HCEC 1CT (cell line): Measurements from ENCODE around the gene LETM1.

Source experiments
- DNase-seq: peaks from one replicate; pipeline ENCODE4 v3.0.0-alpha.2; 2017

LETM1 gene

DNA sequence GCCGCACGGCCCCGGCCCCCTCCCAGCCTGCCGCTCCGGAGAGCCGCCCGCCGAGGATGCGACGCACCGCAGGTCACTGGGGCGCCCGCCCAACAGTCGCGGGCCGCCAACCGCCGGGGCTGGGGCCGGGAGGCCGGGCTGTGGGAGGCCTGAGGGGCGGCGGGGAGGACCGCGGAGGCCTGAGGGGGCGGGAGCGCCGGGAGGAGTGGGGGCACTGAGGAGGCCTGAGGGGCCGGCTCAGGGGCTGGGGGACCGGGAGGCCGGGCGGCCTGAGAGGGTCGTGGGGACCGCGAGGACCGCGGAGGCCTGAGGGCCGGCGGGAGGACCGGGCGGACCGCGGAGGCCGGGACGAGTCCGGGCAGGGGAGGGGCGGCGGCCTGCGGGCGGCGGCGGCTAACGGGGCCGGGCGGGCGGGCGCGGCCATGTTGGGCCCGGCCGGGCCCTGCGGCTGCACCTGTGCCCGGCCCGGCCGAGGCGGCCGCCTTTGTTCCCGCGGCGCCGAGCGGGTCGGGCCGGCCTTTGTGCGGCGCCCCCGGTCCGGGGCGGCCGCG, 15.6 kb upstream of the LETM1 start:
- peak; percentile 3 for DNase-seq

DNA sequence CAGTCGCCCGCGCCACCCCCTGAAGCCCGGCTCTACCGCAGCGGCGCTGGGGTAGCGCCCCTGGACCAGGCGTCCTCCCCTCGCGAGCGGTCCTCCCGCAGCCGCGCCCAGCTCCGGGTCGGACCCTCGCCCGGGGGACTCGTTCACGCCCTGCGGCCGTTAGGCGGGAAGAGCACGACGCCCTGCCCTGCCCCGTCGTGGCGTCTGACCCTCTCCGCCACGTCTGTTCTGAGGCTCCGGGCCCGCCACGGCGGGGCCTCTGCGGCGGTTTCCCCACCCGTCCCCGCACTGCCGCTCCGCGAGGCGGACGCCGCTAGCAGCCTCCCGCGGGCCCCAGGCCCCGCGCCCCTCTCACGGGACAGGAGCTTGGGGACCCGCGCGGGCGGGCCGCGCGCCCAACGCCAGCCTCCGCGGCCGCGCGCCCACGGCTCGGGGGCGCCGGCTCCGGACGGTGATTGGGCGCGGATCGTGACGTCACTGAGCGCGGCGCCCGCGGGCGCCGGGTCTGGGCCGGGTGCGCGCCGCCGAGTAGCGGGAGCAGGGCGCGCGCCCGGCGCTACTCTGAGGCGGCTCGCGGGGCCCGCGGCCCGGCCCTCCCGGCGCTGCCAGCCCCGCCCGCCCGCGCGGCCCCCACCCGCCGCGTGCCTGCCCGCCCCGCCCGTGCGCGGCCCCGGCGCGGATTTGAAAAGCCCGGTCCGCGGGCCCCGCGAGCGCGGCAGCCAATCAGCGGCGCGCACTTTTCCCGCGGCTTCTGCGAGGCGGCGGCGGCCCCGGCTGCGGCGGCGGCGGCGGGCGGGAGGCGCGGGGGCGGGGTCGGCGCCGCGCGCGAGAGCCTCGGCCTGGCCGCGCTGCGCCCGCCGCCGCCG, 14.9 kb upstream of the LETM1 start, which contains the start of gene NSD2:
NSD2 (plus strand) TSS at position 816 of the 866 bp plus-strand sequence. CDS start 29,262 bp downstream, outside the sequence.
- DNase-seq, result peak; percentile 85

DNA sequence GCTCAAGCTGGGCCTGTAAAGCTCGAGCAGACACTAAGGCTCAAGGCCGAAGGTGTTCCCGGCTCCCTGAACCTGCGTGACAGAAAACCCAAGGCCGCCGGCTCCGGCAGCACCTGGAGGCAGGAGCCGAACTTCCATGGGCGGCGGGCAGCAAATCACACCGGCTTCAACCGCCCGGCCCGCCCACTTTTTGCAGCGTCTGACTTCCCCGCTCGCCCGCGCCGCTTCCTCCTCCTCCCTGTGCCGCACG, 14.3 kb upstream of the LETM1 start:
- DNase-seq, result peak; percentile 57

DNA sequence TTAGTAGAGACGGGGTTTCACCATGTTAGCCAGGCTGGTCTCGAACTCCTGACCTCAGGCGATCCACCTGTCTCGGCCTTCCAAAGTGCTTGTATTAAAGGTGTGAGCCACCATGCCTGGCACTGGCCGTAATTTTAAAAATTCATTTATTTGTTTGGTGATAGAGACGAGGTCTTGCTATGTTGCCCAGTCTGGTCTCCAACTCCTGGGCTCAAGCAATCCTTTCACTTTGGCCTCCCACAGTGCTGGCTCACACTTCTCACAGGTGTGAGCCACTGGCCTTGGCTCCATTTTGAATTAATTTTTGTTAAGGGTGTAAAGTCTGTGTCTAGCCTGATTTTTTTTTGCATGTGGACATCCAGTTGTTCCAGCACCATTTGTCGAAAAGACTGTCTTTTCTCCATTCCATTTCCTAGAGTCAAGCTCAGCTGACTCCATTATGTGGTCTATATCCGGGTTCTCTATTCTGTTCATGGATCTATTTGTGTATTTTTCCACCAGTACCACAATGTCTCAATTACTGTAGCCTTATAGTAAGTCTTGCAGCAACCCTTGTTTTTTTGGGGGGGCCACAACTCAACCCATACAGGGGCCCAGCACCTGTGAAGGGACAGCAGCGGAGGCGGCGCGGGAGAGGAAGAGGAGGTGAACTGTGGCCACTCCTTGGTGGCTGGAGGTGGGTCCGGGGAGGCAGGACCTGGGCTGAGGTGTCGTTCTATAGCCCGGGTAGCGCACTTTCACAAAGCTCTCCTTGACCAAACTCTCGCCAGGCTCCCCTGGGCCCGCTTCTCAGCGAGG, 13.8 kb upstream of the LETM1 start:
- DNase-seq, result no peak

DNA sequence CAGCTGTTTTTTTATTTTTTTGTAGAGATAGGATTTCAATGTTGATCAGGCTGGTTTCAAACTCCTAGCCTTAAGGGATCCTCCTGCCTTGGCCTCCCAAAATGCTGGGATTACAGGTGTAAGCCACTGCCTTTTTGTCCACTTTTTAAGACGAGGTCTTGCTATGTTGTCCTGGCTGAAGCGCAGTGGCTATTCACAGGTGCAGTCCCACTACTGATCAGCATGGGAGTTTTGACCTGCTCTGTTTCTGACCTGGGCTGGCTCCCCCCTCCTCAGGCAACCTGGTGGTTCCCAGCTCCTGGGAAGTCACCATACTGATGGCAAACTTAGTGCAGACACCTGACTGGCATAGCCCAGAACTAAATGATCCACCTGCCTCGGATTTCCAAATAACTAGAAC, 13.0 kb upstream of the LETM1 start:
- DNase-seq, result no peak

DNA sequence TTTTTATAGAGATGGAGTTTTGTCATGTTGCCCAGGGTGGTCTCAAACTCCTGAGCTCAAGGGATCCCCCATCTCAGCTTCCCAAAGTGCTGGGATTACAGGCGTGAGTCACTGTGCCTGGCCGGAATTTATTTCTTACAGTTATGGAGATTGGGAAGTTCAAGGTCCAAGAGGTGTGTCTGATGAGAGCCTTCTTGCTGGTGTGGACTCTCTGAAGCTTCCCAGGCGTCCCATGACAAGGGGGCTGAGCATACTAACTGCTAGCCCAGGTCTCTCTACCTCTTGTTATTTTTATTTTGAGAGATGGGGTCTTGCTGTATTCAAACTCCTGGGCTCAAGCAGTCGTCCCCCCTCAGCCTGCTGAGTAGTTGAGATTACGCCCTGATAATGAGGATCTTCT, 12.3 kb upstream of the LETM1 start:
- DNase-seq, result no peak

DNA sequence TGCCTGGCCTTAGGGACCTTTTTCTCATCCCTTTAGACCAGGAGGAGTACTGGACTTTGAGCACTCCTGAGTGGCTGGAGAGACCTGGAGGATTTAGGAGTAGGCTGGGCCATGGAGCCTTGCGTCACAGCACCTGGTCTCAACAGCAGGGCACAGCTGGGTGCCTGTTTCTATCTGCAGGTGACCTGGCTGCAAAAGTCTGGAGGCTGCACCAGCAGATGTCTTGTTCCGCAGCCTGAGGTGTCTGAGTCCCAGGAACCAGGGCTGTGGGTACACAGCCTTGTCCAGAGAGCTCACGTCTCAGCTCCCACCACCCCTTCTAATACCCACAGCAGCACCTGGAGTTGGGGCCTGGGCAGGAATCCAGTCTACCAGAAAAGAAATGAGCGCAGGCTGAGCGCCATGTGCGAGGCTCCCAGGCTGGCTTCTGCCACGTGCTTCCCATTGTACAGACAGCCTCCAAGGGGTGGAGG, 10.3 kb upstream of the LETM1 start:
- DNase-seq, result no peak

DNA sequence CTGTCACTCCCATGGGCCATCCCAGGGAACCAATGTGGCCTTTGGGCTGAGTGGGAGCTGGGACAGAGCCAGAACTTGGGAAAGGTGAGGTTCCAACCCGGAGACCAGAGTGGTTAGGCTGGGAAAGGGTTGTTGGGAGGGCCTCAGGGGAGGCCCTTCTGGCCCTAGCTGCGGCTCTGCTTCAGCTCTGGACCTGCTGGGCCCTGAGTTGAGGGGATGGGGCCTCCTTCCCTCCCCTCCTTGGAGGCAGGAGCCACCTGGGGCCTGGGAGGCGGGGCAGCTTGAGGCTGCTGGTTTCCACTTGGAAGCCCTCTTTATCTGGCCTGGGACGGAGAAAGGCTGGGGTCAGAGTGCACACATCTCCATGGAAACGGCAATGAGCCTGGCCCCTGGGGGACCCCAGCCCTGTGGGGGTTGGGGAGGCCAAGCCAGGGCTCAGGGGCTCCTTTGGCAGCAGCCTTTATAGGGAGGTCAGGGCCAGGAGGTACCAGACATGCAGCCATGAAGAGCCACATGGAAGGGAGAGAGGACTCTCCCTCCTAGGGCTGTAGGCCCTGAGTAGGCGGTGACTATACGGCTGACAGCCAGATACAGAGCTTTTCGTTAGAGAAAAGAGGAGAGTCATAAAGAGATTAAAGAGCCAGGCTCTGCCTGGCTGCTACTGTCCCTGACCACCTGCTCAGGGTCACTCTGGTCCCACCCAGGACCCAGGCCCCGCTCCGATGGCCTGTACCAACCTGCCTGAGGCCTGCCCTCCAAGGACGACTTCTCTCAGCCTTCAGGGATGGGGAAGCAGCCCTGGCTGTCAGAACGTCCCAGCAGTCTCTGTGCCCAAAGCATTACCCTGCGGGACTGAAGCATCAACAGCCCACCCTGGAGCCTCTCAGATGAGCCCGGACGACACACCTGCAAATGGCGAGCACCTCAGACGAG, 8.4 kb upstream of the LETM1 start:
- no peak for DNase-seq

DNA sequence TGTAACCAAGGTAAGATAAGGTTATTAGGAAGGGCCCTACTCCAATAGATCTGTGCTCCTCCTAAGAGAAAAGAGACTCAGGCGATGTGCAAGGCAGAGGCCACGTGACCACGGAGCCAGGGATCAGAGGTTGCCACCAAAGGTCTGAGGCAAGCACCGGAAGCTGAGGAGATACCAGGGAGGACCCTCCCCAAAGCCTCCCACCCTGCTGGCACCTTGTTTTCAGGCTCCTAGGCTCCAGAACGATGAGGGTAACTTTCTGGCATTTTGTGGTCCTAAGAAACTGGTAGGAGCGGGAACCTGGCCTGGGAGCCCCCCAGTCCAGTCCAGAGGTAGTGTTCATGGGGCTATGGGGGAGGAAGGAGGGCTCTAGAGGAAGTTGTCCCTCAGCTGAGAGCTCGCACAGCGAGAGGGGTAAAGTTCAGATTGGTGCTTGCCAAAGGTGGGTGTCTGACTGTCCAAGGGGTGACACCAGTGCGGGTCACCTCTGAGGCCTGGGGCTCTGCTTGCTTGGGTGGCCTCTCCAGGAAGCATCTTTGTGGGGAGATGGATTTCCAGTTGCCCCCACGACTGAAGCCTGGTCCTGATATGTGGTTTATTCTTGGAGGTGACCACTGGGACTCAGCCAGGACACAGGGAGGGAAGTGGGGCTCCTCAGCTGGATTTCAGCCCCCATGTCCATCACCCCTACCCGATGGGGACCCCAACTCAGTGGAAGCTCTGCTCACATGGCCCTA, 7.5 kb upstream of the LETM1 start:
- no peak for DNase-seq

DNA sequence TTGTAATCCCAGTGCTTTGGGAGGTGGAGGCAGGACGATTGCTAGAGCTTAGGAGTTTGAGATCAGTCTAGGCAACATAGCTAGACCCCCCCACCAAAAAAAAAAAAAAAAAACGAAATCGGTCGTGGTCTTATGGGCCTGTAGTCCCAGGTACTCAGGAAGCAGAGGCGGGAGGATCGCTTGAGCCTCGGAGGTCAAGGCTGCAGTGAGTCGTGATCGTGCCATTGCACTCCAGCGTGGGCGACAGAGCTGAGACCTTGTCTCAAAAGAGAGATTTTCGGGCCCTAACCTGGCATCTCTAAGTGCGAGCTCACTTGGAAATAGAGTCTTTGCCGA, 7.0 kb upstream of the LETM1 start:
- no peak for DNase-seq

DNA sequence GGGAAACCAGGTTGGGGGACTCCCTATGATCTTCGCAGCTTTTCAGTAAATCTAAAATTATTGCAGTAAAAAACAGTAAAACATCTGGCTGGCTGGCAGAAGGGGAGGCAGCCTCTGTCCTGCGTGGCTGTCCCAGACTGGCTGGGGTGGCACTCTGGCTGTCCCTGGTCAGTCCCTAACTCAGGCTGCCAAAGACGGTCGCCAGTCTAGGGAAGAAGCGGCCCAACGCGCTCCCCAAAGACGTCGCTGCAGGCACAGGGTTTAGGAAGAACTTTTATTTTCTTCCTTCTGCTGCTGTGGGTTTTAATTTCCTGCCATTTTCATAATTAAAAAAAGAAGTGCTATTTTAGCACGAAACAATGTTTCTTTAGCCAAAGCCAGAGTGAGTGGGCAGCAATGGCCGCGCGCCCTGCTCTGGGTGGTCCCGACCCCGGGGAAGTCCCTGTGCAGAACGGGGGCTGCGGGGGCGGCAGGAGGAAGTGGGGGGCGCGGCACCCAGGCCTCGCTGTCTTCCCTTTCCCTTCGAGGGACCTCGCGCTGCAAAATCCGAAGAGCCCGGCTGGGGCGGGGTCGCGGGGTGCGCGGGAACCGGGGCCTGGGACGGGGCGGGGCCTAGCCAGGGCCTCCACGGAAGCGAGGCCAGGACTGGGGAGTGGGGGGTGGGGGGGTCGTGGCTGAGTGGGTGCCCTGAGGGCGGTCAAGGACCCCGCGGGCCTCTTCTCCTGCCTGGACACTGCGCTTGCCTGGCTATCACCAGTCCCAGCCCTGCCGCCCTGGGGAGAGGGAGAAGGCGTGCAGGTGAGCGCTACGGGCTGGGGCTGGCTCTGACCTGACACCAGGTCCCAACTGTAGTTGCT, 6.3 kb upstream of the LETM1 start:
- DNase-seq, result no peak

DNA sequence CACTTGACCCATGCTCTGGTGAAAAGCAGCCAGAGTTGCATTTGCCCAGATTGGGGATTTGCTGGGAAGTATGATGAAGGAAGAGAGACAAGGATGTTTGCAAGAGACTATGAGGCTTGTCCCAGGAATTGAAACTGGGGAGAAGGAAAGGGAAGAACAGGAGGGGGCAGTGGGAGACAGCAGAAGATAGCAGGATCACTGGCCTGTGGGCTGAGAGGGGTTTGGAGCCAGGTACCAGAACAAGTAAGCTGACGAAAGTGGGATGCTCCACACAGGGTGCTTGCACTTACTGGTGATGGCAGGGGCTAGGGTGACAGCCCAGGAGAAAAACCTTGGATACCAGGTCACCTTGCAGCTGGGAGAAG, 3.4 kb upstream of the LETM1 start:
- no peak for DNase-seq

DNA sequence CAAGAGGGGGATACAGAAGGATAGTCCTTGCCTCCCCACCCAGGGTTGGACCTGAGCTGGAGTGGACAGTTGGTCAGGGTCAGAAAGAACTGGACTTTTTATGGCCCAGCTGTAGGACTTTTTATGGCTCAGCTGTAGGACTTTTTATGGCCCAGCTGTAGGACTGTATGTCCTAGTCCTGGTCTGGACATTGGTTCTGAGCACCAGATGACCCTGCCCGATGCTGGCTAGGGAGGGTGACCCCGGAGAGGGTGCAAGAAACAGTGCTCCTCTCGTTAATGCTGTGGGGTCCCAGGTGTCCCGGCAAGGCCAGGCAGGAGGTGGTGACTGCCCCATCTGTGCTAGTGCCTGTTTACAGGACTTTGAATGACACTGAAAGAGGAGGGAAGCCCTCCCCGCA, 2.0 kb upstream of the LETM1 start:
- no peak for DNase-seq

DNA sequence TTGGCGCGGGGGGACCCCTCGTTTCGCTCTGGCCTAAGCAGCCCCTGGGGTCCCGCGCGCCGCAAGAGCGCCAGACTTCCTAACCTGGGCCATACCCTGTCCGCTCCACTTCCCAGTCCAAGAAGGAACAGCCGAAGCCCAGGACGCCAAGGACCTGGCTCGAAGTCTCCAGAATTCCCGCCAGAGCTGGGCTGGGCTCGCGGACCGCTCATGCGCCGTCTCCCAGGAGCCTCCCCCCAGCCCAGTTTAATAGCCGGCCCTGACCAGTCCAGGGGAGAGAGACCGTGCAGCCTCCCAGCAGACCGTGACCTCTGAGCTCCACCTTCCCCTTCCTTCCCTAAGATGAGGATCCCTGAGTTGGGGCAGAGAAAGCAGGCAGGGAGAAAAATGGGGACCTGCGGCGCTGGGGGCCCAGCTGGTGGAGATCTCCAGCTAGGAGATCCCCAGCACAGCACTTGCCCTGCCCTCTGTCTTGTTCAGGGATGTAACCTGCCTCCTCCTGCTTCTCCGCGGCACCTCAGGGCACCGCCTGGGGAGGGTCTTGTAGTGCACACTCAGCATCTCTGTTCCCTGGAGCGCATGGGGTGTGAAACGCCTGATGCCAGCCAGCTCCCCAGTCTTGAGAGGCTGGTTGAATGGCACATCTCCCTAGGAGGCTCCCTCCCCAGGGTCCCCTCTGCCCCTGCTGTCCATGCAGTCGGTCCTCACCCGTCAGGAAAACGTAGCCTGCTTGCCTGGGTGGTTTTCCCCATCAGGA, 1.2 kb upstream of the LETM1 start:
- no peak for DNase-seq

DNA sequence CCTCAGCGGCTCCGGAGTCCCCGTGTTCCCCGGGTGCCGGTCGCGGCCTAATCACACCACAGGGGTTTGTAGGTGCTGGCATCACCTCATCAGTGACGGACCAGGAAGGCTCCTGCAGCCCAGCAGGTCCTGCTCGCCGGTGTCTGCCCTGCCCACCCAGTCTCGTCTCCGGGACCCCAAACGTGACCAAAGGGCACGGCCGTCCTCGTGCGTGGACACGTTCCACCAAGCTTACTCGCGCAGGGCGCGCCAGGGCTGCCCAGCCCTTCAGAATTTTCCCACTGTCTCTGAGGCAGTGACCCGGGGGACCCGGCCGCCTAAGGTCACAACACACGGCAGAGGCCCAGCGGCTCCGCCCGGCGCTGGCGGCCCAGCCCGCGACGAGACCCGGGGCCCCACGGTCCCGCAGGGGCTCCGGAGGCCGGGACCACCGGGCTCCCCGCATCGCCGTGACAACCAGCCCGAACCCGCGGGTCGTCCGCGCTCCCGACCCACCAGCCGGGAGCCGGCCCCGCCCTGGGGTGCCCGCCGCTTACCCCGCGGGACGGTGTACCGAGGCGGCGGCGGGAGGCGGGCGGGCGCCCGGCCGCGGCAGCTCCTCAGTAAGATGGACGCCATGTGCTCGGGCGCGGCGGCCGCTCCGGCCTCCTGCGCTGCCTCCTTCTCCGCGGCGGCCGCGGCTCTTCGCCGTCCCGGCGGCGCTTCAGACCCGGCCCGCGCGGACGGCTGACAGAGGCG, 454 bp downstream of the LETM1 start:
- no peak for DNase-seq

DNA sequence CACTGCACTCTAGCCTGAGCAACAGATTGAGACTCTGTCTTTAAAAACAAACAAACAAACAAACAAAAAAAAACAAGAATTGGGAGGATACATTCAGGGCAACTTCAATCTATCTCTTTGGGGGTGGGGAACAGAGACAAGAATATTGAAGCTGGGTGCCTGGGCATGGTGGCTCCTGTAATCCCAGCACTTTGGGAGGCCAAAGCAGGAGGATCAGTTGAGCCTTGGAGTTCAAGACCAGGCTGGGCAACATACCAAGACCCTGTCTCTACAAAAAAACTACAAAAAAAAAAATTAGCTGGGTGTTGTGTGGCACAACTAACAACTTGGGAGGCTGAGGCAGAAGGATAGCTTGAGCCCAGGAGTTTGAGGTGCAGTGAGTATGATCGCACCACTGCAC, 1.2 kb downstream of the LETM1 start:
- DNase-seq, result no peak

DNA sequence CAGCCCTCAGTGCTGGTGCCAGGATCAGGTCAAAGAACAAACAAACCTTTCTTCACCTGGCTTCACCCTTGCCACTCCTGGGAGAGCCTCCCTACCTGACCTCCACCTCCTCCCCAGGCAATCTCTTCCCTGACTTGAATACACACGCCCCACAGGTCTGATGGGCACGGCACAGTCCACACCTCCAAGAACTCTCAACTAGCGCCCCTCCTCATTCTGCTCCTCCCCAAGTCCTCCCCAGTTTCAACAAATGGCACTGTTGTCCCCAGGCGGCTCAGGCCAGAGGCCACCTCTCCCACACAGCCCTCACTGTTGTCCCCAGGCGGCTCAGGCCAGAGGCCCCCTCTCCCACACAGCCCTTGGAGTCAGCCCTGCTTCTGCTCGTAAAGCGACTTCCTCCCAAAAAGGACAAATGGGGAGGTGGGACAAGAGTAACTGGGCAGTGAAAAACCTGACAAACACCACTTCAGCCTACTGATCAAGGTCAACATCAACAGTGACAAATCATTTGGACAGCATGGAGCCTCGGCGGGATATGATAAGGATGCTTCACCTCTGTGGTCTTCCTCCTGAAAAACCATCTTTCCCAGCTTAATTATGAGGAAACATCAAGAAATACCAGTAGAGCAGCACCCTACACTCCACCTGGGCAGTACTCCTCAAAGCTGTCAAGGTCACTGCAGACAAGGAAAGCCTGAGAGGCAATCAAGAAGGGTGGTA, 2.9 kb downstream of the LETM1 start:
- no peak for DNase-seq

DNA sequence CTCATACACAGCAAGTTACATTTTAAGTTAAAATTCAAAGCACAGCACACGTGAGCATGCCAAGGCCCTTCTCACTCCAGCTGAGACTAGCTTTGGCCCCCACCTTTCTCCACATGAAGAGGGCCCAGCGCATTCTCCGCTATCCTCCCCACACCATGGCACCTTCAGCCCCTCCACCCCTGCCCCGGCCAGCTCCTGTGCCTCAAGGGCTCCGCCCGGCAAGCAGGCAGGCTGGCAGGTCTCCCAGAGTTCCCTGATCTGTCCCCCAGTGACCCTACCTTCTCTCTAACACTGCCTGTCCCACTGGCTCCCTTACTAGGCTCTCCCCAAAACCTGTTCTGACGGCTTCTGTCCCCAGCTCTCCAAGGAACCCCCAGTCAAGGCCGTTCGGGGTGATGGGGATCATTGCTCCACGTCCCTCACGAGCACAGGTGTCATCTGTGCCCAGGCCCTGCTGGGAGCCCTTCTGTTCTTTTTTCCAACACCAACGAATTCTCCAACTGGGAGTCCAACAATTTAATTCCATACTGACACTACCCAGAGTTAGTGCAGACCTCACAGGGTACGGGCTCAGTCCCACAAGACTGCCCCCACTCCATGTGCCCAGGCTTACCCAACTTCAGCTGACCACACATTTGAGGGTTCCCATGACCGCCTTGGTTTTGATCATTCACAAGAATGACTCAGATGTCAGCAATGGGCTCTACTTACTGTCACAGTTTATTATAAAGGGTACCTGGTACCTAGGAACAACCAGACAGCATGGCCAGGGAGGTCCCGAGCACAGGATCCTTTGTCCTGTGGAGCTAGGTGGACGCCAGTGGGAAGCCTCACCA, 4.2 kb downstream of the LETM1 start:
- DNase-seq, result no peak
